ENCODE measurements around the gene ZNF548.
"Not testable (repeated sequence)": the region's sequence is repeated elsewhere in the genome, so short reads cannot be mapped to it uniquely, and the experiment has no call there.

Gene ZNF548

DNA sequence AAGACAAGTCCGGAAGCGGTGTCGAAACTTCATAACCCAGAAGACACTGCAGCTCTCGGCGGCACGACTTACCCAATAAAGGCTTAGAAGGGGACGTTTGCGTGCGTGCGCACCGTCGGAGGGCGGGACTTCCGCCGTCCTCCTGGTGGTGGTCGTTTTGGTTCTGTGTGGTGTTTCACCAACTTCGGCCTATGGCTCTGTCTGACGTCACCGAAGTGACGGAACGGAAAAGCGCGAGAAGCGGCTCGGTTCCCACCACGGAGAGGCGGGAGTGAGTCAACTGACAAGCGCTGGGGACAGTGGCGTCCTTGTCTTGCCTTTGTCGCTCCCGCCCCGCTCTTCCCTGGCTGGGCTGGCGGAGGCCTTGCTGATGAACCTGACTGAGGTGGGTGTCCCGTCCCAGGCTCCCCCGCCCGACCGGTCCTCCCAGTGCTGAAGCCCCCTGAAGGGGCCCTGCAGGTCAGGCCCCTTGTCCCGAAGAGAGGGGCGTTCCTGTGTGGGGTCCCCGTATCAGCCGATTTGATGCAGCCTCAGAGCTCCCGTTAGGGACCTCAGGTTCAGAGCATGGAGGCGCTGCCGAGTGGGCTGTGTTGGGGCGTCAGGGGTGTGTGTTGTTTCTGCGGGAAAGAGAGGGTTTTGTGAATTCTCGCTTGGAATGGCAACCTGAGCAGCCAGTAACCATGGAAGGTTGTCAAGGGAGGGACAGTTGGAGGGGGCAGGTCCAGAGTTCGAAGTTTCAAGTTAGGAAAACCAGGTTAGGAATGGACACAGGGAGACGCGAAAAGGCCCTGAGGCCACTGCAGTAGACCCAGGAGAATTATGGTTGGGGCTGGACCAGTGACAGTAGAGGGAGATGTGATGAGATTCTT, at the start of gene ZNF548:
Gene ZNF548, plus strand, starts transcription at position 125 of the 869 bp plus-strand sequence. Its CDS starts 246 bp downstream, at position 371.
- DNase-seq, result peak; percentile 97

DNA sequence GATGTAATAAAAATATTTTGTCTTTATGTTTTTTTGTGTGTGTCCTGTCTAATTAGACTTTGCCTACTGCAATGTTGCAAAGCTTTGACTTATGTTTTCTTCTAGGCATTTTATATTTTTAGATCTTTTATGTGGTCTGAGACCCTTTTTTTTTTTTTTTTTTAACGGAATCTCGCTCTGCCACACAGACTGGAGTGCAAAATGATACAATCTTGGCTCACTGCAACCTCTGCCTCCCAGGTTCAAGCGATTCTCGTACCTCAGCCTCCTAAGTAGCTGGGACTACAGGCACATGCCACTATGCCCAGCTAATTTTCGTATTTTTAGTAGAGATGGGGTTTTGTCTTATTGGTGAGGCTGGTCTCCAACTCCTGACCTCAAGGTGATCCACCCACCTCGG, 47.1 kb upstream of the ZNF548 start:
- DNase-seq, result no peak

DNA sequence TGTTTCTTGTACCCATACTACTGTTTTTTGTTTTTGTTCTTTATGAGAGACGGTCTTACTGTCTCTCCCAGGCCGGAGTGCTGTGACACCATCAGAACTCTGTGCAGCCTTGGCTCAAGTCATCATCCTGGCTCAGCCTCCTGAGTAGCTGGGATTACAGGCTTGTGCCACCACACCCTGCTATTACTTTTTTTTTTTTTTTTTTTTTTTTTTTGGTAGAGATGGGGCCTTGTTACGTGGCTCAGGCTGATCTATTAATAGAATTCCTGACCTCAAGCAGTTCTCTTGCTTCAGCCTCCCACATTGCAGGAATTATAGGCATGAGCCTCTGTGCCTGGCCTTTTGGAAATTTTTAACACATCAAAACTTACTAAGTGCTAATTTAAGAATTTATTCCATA, 41.5 kb upstream of the ZNF548 start:
- DNase-seq, result no peak

DNA sequence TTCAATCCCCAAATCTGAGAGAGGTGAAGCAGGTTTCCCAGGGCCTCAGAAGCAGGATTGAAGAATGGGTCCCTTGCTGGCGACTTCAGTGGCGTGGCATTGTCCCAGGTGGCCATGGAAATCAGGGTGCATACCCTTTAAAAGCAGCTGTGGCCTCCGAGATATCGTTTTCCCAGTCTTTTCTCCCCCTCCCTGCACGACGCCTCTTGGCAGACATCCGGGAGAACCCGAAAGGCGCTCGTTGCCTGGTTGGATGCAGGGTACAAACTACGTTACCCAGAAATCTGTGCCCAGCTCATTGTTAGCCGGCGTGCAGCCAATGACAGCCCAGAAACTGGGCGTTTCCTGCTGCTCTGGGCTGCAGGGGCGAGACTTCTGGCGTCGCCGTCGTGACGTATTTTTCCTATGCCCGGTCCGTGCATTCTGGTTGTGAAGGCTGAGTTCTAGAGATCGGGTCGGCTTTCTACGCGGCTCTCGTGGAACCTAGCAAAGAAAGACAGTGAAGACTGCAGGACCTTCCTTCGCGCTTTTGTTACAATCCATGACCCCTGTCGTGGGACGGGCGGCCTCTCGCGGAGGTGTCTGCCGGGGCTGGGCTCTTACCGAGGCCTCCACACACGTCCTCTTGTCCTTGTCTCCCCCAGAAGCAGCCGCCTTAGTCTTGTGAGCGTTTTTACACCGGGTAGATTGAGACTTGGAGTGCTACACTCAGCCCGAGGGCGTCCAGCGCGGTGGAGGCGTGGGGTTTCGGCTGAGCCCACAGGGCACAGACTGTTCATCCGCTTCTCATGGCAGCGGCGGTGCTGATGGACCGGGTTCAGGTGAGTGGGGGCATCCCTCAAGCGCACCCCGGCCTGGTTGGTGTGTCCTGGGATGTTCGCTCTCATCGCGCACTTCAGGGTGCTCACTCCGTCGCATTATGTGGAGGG, 38.5 kb upstream of the ZNF548 start, which contains the start of gene ZNF304:
Gene ZNF304, plus strand, starts transcription at position 395 of the 929 bp plus-strand sequence. Its CDS starts 394 bp downstream, at position 789.
- DNase-seq, result peak; percentile 97

DNA sequence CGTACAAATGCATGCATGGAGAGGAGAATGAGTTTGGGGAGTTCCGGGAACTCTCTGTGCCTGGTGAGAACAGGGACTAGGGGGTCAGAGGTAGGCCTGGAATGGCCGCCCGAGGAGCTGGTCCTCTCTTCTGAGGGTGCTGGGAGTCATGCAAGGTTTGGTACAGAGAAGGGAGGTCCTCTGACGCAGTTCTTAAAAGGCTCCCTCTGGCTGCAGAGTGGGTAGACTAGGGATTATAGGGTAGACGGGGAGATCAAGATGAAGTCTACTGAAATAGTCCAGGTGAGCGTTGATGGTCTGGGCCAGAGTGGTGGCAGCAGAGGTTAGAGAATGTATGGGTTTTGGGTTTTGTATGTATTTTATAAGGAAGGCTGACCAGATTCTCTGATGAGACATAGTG, 37.8 kb upstream of the ZNF548 start:
- DNase-seq, result no peak

DNA sequence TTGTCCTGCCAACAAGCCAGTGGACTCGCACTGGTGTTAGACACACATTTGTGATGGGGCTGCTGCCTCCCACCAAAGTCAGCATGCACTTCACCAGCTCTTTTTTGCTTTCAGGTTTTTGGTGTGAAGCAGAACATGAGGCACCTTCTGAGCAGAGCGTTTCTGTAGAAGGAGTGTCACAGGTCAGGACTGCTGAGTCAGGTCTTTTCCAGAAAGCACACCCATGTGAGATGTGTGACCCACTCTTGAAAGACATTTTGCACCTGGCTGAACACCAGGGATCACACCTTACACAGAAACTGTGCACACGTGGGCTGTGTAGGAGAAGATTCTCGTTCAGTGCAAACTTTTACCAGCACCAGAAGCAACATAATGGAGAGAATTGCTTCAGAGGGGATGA, 33.7 kb upstream of the ZNF548 start:
- DNase-seq, result no peak

DNA sequence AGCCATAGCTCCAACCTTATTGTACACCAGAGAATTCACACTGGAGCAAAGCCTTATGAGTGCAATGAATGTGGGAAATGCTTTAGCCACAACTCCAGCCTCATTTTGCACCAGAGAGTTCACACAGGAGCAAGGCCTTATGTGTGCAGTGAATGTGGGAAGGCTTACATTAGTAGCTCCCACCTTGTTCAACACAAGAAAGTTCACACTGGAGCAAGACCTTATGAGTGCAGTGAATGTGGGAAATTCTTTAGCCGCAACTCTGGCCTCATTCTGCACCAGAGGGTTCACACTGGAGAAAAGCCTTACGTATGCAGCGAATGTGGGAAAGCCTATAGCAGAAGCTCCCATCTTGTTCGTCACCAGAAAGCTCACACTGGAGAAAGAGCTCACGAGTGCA, 32.2 kb upstream of the ZNF548 start:
- DNase-seq, result no peak

DNA sequence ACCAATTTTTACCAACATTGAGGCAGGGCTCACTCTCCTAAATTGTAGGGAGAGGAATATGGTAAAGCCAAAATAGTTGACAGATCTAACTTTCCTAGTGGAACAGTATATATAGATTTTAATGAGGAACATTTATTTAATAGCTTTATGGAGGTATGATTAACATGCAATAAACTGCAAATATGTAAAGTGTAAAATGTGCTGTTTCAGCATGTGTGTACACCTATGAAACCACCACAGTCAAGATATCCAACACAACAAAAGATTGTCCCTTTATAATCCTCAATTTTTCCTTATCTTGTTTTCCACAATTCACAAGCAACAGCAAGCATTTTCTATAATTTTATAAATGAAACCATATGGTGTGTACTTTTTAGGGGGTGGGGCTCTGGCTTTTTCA, 30.4 kb upstream of the ZNF548 start:
- no peak for DNase-seq

DNA sequence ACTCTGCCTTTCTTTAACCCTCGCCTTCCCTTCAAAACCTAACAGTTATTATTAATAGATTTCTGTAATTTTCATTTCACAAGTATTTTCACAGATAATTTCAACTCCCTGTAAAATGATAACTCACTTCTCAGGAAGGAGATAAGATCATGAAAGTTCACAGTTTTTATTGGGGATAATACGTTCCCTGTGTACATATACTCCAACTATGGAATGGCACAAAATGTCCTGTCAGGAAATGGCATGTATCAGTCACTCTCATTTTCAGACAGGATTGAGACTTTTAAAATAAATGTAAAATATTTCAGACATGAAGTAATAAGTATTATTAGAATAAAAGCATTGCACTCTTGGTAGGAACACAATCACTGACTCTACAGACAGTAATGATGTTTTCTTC, 27.2 kb upstream of the ZNF548 start:
- DNase-seq, result no peak

DNA sequence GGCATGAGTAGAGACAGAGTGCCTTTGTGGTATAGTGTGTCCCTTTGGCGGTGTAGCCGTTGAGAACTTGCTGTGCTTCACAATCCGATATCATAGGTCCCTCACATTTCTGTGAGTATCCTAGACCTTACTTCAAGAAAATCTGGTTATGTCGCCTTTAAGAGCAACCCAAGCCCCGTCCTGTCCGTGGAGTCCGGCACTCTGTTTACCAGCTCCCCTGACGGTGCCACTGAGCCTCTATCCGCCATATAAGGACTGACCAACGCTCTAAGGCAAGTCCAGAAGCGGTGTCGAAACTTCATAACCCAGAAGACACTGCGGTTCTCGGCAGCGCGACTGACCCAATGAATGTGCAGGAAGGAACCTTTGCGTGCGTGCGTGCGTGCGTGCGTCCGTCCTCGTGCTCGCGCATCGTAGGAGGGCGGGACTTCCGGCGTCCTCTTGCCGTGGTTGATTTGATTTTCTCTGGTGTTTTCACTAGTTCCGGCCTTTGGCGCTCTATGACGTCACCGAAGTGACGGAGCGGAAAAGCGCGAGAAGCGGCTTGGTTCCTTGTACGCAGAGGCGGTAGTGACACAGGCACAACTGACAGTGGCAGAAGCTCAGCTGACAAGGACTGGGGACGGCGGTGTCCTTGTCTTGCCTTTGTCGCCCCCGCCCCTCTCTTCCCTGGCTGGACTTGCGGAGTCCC, 26.5 kb upstream of the ZNF548 start, which contains the start of the genes TRAPPC2B and ZNF547:
Gene TRAPPC2B, plus strand, starts transcription at position 555 of the 691 bp plus-strand sequence. CDS start 1,283 bp downstream, outside the sequence.
Gene ZNF547, plus strand, starts transcription at position 555 of the 691 bp plus-strand sequence. CDS start 5,005 bp downstream, outside the sequence.
- DNase-seq, result peak; percentile 98

DNA sequence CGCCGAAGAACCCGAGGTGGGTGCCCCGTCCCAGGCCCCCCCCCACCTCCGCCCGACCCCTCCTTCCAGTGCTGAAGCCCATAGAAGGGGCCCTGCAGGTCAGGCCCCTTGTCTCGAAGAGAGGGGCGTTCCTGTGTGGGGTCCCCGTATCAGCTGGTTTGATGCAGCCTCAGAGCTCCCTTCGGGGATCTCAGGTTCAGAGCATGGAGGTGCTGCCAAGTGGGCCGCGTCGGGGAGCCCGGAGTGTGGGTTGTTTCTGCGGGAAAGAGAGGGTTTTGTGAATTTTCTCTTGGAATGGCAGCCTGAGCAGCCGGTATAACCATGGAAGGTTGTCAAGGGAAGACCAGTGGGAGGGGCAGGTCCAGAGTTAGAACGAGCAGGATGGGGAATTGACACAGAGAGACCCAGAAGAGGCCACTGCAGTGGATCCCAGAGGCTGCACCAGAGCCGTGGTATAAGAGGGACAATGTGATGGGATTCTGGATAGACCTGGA, 25.9 kb upstream of the ZNF548 start:
- no peak for DNase-seq

DNA sequence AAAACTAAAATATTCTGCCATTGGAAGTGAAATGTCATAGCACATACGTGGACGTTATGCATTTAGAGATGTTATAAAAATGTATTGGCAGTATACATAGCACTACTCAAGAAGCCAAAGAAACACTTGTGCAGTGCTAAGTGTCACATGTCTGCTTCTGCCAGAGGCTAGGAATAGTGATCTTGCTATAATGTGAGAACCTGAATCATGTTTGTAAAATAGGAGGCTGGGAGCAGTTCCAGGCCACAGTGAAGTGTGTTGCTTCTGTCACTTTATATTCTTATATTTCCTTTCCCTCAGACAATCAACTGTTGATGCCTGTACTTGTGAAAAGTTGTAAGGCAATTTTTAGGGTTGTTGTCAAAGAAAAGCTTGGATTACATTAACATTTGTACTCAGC, 22.9 kb upstream of the ZNF548 start:
- DNase-seq, result no peak

DNA sequence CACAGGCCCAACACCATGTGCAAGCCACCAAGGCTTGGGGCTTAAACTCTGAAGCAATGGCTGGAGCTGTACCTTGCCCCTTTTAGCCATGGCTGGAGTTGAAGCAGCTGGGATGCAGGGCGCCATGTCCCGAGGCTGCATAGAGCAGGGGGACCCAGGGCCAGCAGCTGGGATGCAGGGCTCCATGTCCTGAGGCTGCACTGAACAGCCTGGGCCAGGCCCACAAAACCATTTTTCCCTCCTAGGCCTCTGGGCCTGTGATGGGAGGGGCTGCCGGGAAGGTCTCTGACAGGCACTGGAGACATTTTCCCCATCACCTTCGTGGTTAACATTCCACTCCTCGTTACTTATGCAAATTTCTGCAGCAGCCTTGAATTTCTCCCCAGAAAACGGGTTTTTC, 15.5 kb upstream of the ZNF548 start:
- no peak for DNase-seq

DNA sequence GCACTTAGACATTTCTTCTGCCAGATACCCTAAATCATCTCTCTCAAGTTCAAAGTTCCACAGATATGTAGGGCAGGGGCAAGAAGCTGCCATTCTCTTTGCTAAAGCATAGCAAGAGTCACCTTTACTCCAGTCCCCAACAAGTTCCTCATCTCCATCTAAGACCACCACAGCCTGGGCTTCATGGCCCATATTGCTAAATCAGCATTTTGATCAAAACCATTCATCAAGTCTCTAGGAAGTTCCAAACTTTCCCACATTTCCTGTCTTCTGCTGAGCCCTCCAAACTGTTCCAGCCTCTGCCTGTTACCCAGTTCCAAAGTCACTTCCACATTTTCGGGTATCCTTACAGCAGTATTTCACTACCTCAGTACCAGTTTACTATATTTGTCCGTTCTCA, 15.0 kb upstream of the ZNF548 start:
- not testable (repeated sequence) for DNase-seq

DNA sequence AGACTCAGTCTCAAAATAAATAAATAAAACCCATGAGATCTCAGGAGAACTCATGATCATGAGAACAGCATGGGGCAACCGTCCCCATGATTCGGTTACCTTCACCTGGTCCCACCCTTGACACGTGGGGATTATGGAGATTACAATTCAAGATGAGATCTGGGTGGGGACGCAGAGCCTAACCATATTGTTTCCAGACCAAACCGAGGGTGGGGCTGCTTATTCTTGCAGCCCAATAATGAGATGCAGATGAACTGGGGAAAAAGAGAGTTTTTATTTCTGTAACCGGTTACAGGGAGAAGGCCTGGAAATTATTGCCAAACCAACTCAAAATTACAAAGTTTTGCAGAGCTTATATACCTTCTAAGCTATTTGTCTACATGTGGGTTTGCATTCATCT, 13.5 kb upstream of the ZNF548 start:
- DNase-seq, result no peak

DNA sequence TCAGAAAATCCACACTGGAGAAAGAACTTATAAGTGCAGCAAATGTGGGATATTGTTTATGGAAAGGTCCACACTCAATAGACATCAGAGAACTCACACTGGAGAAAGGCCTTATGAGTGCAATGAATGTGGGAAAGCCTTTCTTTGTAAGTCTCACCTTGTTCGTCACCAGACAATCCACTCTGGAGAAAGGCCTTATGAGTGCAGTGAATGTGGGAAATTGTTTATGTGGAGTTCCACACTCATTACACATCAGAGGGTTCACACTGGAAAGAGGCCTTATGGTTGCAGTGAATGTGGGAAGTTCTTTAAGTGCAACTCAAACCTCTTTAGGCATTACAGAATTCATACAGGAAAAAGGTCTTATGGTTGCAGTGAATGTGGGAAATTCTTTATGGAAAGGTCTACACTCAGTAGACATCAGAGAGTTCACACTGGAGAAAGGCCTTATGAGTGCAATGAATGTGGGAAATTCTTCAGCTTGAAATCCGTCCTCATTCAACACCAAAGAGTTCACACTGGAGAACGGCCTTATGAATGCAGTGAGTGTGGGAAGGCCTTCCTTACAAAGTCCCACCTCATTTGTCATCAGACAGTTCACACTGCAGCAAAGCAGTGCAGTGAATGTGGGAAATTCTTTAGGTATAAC, 12.0 kb upstream of the ZNF548 start:
- DNase-seq, result no peak

DNA sequence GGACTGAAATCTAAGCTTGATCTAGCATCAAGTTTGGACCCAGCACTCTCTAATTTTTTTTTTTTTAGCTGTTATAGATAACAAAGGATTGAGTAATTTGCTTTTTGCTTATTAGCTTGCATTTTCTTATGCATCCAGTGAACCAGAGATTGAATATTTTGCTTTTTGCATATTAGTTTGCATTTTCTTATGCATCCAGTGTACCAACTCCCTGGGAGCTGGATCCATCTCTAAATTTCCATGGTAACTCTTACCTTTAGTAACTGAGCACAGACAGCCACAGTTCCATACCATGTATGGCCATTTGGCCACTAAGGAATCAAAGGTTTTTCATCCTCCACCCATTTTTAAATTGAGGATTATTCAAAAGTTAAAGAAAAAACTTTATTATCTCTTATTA, 8.7 kb upstream of the ZNF548 start:
- DNase-seq, result no peak

DNA sequence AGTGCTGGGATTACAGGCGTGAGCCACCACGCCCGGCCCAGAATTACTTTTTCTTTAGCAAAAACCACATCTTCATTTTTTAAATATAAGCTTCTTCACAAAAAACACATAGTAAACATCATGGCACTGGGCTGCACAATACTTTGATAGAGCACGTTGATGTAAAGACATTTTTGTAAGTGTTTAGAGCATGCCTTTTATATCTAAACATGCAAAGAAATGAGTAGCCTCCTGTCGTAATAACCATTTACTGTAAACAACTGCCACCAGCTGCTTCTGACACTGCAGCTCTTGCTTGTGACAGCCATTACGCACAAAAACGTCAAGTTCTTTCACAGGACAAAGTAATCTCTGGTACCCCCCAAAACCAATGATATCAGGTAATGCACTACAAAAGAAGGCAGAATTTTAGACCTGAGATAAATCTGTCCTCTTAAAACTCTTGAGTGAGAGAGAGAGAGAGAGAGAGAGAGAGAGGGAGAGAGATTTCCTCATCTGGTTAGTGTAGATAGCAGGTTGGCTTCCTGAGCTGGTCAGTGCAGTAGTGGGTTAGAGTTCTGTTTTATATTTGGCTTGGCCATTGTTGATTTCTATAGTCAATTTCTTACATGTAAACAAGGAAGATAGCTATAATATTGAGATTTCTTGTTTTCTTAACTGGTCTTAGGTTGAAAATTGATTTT, 6.7 kb upstream of the ZNF548 start:
- no peak for DNase-seq

DNA sequence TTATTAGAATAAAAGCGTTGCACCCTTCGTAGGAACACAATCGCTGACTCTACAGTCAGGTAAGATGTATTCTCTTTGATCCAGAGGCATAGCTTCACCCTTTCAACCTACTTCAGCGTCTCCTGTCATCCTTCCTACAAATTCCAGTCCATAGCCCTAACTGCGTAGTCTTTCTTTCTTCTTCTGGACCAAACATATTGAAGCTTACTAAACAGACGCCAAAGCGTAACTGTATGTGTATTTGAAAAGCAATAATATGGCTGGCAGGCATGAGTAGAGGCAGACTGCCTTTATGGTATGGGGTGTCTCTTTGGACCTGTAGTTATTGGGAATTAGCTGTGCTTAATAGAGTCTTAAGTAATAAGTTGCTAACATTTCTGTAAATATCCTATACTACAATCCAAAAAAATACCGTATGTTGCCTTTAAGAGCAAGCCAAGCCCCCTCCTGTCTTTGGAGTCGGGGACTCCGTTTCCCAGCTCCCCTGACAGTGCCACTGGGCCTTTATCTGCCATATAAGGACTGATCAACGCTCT, 392 bp upstream of the ZNF548 start:
- no peak for DNase-seq

DNA sequence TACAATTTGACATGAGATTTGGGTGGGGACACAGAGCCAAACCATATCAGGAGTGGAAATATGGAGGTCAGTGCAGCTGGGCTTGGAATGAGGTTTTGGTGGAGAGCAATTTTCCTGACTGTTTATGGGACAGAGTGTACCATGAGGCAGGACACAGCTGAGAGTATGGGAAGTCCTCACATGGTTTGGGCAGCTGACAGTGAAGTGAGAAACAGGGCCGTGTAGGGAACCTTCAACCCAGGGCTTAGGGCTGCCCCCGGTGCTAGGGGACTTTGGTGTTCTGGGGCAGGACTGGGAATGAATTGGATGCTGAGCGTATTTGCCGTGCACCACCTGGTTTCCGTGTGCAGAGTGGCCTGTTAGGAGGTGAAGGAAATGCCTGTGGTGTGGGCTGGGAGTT, 6.1 kb downstream of the ZNF548 start:
- DNase-seq, result no peak

DNA sequence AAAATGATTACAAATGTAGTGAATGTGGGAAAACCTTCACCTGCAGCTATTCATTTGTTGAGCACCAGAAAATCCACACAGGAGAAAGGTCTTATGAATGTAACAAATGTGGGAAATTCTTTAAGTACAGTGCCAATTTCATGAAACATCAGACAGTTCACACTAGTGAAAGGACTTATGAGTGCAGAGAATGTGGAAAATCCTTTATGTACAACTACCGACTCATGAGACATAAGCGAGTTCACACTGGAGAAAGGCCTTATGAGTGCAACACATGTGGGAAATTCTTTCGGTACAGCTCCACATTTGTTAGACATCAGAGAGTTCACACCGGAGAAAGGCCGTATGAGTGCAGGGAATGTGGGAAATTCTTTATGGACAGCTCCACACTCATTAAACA, 9.2 kb downstream of the ZNF548 start:
- DNase-seq, result no peak
